ENCODE data around the gene PCDHGC4. TPM values are rescaled to one million over a fixed set of nuclear protein-coding genes. Genes with fewer than 3 reads are reported as not detected.

PCDHGC4 gene
- total RNA-seq, 4 donors from 2014 or later: 1.5 to 4.1 (median 3.5) TPM

DNA sequence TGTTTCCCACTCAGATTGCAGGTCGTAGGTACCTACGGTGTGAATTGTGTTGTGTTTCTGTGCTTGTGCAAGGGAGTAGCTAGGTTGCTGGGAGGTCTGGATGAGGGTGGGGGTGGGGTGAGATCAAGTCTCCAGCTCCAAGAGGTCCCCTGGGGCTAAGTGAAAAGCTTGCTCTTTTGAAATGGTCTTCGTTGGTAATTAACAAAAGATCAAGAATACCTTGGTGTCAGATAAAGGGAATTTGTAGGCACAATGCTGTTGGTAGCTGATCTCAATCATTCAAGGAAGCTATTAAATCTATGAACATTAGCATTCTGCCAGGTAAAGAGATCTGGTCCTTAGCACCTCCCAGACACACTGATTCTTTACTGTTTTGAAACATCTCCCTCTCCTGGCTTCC lies 928 bp upstream of the PCDHGC4 start:
- TF ChIP-seq CTCF (IDR thresholded peaks at IDR 0.05): no peak
- DNase-seq (ENCODE audit: low spot score) (no peak), ATAC-seq (ENCODE audit: low FRiP score) (no peak)

GRCh38 chr5:141484310-141484640 lies 555 bp upstream of the PCDHGC4 start:
- DNase-seq (ENCODE audit: low spot score) (no peak), ATAC-seq (ENCODE audit: low FRiP score) (no peak)
- TF ChIP-seq CTCF (IDR thresholded peaks at IDR 0.05): no peak

GRCh38 chr5:141485321-141486055 lies 658 bp downstream of the PCDHGC4 start:
- no peak for DNase-seq (ENCODE audit: low spot score)
- no peak for TF ChIP-seq CTCF (IDR thresholded peaks at IDR 0.05)
- ATAC-seq (ENCODE audit: low FRiP score): no peak

- ATAC-seq (ENCODE audit: low FRiP score) (no peak), DNase-seq (ENCODE audit: low spot score) (no peak)
- no peak for TF ChIP-seq CTCF (IDR thresholded peaks at IDR 0.05)
Measured at GRCh38 chr5:141486091-141486490, 1.3 kb downstream of the PCDHGC4 start.

DNA sequence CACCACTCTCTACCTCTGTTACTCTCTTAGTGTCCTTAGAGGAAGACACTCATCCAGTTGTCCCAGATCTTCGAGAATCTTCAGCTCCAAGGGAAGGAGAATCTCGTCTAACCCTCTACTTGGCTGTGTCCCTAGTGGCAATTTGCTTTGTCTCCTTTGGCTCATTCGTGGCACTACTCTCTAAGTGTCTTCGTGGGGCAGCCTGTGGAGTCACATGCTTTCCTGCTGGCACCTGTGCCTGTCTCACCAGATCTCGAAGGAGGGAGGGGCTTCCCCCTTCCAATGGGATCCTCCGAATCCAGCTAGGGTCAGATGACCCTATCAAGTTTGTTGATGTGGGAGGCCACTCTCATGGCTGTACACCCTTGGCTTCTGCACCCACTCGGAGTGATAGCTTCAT lies 2.3 kb downstream of the PCDHGC4 start:
- ATAC-seq (ENCODE audit: low FRiP score) (no peak), DNase-seq (ENCODE audit: low spot score) (no peak)
- no peak for TF ChIP-seq CTCF (IDR thresholded peaks at IDR 0.05)

DNA sequence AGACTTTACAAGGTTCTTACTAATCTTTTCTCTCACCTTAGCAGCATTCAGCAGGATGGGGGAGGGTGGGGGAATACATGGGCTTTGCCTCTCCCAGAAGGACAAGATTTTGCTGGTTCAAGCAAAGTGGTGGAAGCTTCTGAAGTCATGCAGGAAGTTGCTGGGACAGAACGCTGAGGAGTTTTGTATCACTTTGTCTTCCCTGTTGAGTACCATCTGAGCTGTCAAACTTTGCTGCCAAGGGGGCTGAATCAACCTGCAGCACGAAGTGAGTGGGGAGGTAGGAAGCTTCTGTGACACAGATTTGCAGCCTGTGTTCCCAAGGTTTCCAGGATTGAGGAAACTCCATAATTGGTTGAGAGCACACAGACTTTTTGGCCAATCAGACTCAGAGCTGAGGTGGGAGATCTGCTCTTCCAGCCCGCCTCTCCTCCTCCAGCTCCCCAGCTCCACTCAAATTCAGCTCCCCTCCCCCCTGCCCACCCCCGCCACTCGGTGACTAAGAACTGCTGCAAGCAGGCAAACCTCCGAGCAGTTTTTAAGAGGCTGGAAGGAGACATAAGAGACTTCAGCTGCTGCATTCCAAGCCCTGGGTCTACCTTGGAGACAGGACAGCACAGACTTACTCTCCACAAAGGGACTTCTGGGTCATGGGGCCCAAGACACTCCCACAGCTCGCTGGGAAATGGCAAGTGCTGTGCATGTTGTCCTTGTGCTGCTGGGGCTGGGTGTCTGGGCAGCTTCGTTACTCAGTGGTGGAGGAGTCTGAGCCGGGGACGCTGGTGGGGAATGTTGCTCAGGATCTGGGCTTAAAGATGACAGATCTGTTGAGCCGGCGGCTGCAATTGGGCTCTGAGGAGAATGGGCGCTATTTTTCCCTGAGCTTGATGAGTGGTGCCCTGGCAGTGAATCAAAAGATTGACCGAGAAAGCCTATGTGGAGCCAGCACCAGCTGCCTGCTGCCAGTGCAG lies 4.0 kb downstream of the PCDHGC4 start, which contains the start of gene PCDHGC5:
TSS of gene PCDHGC5 (plus strand) at position 491 of the 971 bp plus-strand sequence. CDS start at position 651, 160 bp downstream.
- TF ChIP-seq CTCF (IDR thresholded peaks at IDR 0.05): no peak
- DNase-seq (ENCODE audit: low spot score) (no peak), ATAC-seq (ENCODE audit: low FRiP score) (no peak)

Data from omental fat pad (tissue), 4 donors.